Brain microvascular endothelial cell (primary cell): ENCODE data around the gene MEOX1.
A peak's percentile ranks its signal among the peaks of the same experiment; 100 is the strongest.

Experiments used
- DNase-seq: peaks from one replicate; pipeline ENCODE4 v3.0.0-alpha.2; 2020
- H3K27ac ChIP-seq: fragments of 250-450 bp; sonication (Bioruptor Pico); 2 replicates; pipeline ENCODE4 v1.5.1; 2020; ENCODE audit warnings: mild to moderate bottlenecking, moderate library complexity
- H3K27me3 ChIP-seq: fragments of 250-450 bp; sonication (Bioruptor Pico); replicated peaks from 2 replicates; pipeline ENCODE4 v1.5.1; 2020; ENCODE audit warnings: mild to moderate bottlenecking
- H3K36me3 ChIP-seq: fragments of 250-450 bp; sonication (Bioruptor Pico); replicated peaks from 2 replicates; pipeline ENCODE4 v1.5.1; 2020; ENCODE audit warnings: mild to moderate bottlenecking
- H3K4me3 ChIP-seq: 2 replicates; pipeline ENCODE4 v1.5.1; 2011; ENCODE audit warnings: low read depth, mild to moderate bottlenecking, control low read depth, low read length, moderate library complexity
- CTCF ChIP-seq: IDR thresholded peaks from 2 replicates; pipeline ENCODE4 v1.5.1; 2011; ENCODE audit warnings: low read depth, mild to moderate bottlenecking, moderate library complexity, low read length, control low read depth, inconsistent platforms; ENCODE audit errors: missing control alignments
- in situ Hi-C: cut with HindIII; loops from 2 replicates; pipeline ENCODE4 v1.10.0; 2017; ENCODE audit warnings: low sequenced_read_pairs, low pct_ligation_motif_present

The MEOX1 gene

DNA sequence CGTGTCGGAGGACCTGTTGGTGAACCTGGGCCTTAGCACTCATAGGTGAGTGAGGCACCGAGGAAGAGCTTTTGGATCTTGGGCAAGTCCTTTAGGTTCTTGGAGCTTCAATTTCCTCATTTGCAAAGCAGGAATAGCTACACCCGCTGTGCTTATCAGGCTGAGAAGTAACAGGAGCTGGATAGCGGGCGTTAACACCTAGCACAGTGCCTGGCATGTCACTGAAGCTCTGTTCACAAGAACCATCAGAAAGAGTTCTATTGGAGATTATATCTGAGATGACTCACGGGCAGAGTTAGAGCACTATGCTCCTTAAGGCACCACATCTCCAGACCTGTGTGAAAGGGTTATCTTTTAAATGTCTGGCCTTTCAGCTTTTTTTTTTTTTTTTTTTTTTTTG, 12.8 kb downstream of the MEOX1 start:
- Histone ChIP-seq H3K4me3 (no peak overlapping the region), H3K27ac (no peak overlapping the region), H3K27me3 (peaks cover 5% of the 10 kb centered on the region), H3K36me3 (no peaks in the 10 kb centered on the region)
- no peak for TF ChIP-seq CTCF
- DNase-seq: no peak
- in situ Hi-C loops: no loop called here

GRCh38 chr17:43645765-43646481, 15.8 kb downstream of the MEOX1 start:
- DNase-seq: no peak
- Histone ChIP-seq H3K4me3 (peak overlapping the region; percentile 39), H3K36me3 (no peaks in the 10 kb centered on the region), H3K27ac (no peak overlapping the region), H3K27me3 (peaks cover 5% of the 10 kb centered on the region)
- in situ Hi-C loops: no loop called here
- TF ChIP-seq CTCF: no peak

DNA sequence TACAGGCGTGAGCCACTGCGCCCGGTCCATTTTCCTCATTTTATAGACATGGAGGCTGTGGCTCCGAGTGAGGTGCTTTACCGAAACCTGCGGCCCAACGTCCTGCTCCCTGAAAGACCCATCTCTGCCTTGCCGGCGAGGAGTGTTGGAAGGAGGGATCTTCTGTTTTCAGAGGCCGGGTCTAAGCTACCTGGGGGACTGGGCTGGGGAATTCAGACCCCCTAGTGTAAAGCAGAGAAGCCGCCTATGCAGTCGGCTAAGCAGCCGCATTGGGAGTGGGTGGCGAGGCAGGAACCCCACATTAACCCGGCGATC, 16.3 kb downstream of the MEOX1 start:
- TF ChIP-seq CTCF: no peak
- no peak for DNase-seq
- in situ Hi-C loops: no loop called here
- H3K27me3 ChIP-seq: peaks cover 8% of the 10 kb centered on the region
- no peak overlapping the region for H3K27ac ChIP-seq
- H3K4me3 ChIP-seq: no peak overlapping the region
- no peaks in the 10 kb centered on the region for H3K36me3 ChIP-seq

DNA sequence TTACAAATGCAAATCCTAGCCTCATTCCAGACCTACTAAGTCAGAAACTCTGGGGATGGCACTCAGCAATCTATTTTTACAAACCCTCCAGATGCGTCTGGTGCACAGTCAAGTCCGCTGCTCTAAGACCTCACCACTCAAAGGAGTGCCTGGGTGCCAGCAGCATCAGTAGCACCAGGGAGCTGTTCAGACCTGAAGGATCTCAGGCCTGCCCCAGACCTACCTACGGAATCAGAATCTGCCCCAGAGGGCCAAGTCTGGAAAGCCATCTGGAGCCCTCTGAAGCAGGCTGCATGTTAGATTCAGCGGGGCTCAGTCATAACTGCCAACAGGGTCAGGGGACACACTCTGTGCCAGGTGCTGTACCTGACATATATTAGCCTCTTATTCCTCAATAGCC, 17.6 kb downstream of the MEOX1 start:
- in situ Hi-C loops: no loop called here
- DNase-seq: no peak
- Histone ChIP-seq H3K27me3 (peaks cover 8% of the 10 kb centered on the region), H3K4me3 (no peak overlapping the region), H3K27ac (no peak overlapping the region), H3K36me3 (no peaks in the 10 kb centered on the region)
- no peak for TF ChIP-seq CTCF

DNA sequence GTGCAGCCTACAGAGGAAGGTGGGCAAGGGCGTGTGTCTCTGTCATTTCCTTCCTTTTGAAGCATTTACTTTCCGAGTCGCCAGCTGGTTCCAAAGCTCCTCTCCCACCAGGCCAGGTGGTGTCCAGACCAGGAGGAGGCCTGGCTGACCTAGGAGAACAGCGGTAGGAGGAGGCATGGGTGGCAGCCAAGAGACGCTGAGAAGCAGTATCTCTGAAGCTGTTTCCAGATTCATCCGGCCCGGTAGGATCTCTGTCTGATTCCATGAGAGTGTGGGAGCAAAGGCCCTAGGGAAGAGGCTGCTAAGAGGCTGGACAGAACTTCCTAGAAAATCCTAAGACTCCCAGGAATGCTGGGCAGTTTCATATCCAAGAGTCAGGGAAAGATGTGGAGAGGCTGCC, 20.3 kb downstream of the MEOX1 start:
- in situ Hi-C loops: no loop called here
- DNase-seq: no peak

More for the DNA sequence above, 20.3 kb downstream of the MEOX1 start:
- no peaks in the 10 kb centered on the region for H3K36me3 ChIP-seq
- H3K4me3 ChIP-seq: no peak overlapping the region
- no peak for TF ChIP-seq CTCF
- H3K27me3 ChIP-seq: peaks cover 13% of the 10 kb centered on the region
- no peak overlapping the region for H3K27ac ChIP-seq
